Central memory CD4-positive, alpha-beta T cell (primary cell): ENCODE results near the gene KRTAP3-3.
"Not testable (repeated sequence)": the region's sequence is repeated elsewhere in the genome, so short reads cannot be mapped to it uniquely, and the experiment has no call there.

Experiments used
- DNase-seq: peaks from one replicate; pipeline ENCODE4 v3.0.0; 2022
- total RNA-seq, 3 experiments: gene quantifications; one replicate each; lab custom pipeline; 2026; lab: John Stamatoyannopoulos, UW

The KRTAP3-3 gene
- total RNA-seq = 0 reads per million in 3 experiments

- DNase-seq = no peak
These were observed at the start of gene KRTAP3-3 for GRCh38 chr17:40993839-40994238. Gene KRTAP3-3 (minus strand): TSS chr17:40994164. CDS start chr17:40994097, 67 bp downstream.

GRCh38 chr17:41042953-41043352 lies 49.0 kb upstream of the KRTAP3-3 start:
- no peak for DNase-seq

- DNase-seq = not testable (repeated sequence)
These were observed 47.0 kb upstream of the KRTAP3-3 start, which contains the start of gene KRTAP1-1 for GRCh38 chr17:41040783-41041571. Gene KRTAP1-1 (minus strand): TSS chr17:41041450. CDS start chr17:41041397, 53 bp downstream.

GRCh38 chr17:41037853-41038350 lies 43.9 kb upstream of the KRTAP3-3 start:
- no peak for DNase-seq

- DNase-seq = not testable (repeated sequence)
These were observed 40.5 kb upstream of the KRTAP3-3 start, which contains the start of gene KRTAP1-3 for GRCh38 chr17:41034346-41034935. Gene KRTAP1-3 (minus strand): TSS chr17:41034874. CDS start chr17:41034821, 53 bp downstream.

- no peak for DNase-seq
These were observed 35.8 kb upstream of the KRTAP3-3 start, which contains the start of gene KRTAP1-4 for GRCh38 chr17:41029633-41030245. Gene KRTAP1-4 (minus strand): TSS chr17:41030195. CDS start chr17:41030078, 117 bp downstream.

GRCh38 chr17:41026715-41027471 lies 32.9 kb upstream of the KRTAP3-3 start, which contains the start of gene KRTAP1-5:
Gene KRTAP1-5 (minus strand): TSS chr17:41027208. CDS start chr17:41027155, 53 bp downstream.
- DNase-seq = no peak

GRCh38 chr17:41024697-41025096 lies 30.7 kb upstream of the KRTAP3-3 start:
- no peak for DNase-seq

GRCh38 chr17:41020336-41020735 lies 26.4 kb upstream of the KRTAP3-3 start:
- DNase-seq = no peak

- no peak for DNase-seq
These were observed 25.5 kb upstream of the KRTAP3-3 start for GRCh38 chr17:41019415-41019814.

- DNase-seq = no peak
These were observed 24.6 kb upstream of the KRTAP3-3 start for GRCh38 chr17:41018541-41018940.

- no peak for DNase-seq
These were observed 22.7 kb upstream of the KRTAP3-3 start for GRCh38 chr17:41016578-41017215.

- DNase-seq = no peak
These were observed 21.5 kb upstream of the KRTAP3-3 start for GRCh38 chr17:41015454-41015853.

- DNase-seq = no peak
These were observed 19.6 kb upstream of the KRTAP3-3 start for GRCh38 chr17:41013606-41014005.

GRCh38 chr17:41013181-41013580 lies 19.2 kb upstream of the KRTAP3-3 start:
- no peak for DNase-seq

- DNase-seq = no peak
These were observed 18.6 kb upstream of the KRTAP3-3 start for GRCh38 chr17:41012326-41013120.

GRCh38 chr17:41010441-41010840 lies 16.5 kb upstream of the KRTAP3-3 start:
- DNase-seq = no peak

GRCh38 chr17:41009936-41010335 lies 16.0 kb upstream of the KRTAP3-3 start:
- no peak for DNase-seq

GRCh38 chr17:41009301-41009760 lies 15.4 kb upstream of the KRTAP3-3 start:
- DNase-seq = no peak

GRCh38 chr17:41008811-41009210 lies 14.8 kb upstream of the KRTAP3-3 start, which contains the start of gene KRTAP3-1:
Gene KRTAP3-1 (minus strand): TSS chr17:41009128. CDS start chr17:41009074, 54 bp downstream.
- DNase-seq = no peak

GRCh38 chr17:41004397-41004796 lies 10.4 kb upstream of the KRTAP3-3 start:
- no peak for DNase-seq
